Measurements from ENCODE around the gene PDK4. TPM values are rescaled to one million over a fixed set of nuclear protein-coding genes. Genes with fewer than 3 reads are reported as not detected.

The PDK4 gene
- total and polyA plus RNA-seq, 5 experiments from 2014 or later, result 1.7 to 2.2 TPM; not detected in 3

DNA sequence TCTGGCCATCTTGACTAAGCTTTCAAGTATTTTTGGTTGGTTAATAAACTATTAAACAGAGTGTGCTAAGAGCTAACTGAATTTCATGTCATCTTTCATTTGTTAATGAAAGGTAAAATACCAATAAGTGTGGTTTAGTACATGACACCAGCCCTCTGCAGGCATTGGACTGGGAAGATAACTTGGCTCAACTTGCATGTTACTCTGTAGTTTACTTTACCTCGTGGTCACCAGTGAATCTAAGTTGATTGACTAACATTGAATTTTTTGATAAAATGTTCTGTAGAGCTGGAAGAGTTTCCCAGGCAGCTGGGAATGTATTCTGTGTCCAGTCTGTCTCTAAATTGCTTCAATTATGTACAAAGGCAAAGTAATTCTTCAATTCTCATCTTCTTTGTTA, 60.7 kb downstream of the PDK4 start:
- no peak for DNase-seq
- POLR2A ChIA-PET, result no interaction called here
- peaks cover 5 to 12% (median 10%) of the 10 kb centered on the region in 5 donors for H3K27me3 Mint-ChIP-seq
- no peaks in the 10 kb centered on the region for H3K9me3 Mint-ChIP-seq
- no peaks in the 10 kb centered on the region for H3K4me1 Mint-ChIP-seq
- no peak for ATAC-seq
- no peak overlapping the region for H3K27ac Mint-ChIP-seq
- no peaks in the 10 kb centered on the region for H3K36me3 Mint-ChIP-seq
- no peak overlapping the region for H3K4me3 Mint-ChIP-seq

DNA sequence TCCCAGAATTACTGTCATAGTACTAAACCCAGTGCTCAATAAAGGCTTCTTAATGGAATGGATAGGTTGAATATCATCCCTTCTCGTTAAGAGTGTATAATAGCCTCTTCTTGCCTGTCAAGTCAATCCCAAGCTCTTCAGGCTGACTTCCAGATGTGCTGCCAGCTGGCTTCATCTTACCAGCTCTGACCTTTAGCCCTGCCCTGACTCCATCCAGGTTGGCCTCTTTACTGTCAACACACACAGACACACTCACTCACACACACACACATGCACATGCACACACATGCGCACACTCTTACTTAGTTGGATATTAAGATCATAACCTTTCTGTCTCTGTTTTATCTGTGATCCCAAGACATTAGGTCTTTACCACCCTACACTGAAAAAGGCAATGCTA, 61.5 kb downstream of the PDK4 start:
- Mint-ChIP-seq H3K27ac (no peak overlapping the region), H3K4me1 (no peaks in the 10 kb centered on the region), H3K27me3 (peaks cover 4 to 10% (median 9%) of the 10 kb centered on the region in 5 donors), H3K9me3 (no peaks in the 10 kb centered on the region), H3K36me3 (no peaks in the 10 kb centered on the region), H3K4me3 (no peak overlapping the region)
- POLR2A ChIA-PET, result no interaction called here
- ATAC-seq (no peak), DNase-seq (no peak)

Other genes with a start within 250 kb of the PDK4 start
- not detected for gene PON3, start 200.1 kb downstream of the PDK4 start, total RNA-seq
- gene PON3, start 200.1 kb downstream of the PDK4 start, polyA plus RNA-seq, result not detected
- gene PON2, start 161.5 kb downstream of the PDK4 start, total RNA-seq, result 10 to 100 TPM; 11.5 to 12.5 TPM
- 1 to 10 TPM; 1.9 to 2.6 (median 2.2) TPM for gene PON2, start 161.5 kb downstream of the PDK4 start, polyA plus RNA-seq
- not detected for gene ASB4, start 110.6 kb downstream of the PDK4 start, total RNA-seq
- gene ASB4, start 110.6 kb downstream of the PDK4 start, polyA plus RNA-seq, result not detected
- not detected for gene DYNC1I1, start 176.0 kb upstream of the PDK4 start, total RNA-seq
- gene DYNC1I1, start 176.0 kb upstream of the PDK4 start, polyA plus RNA-seq, result not detected

Measured in naive thymus-derived CD8-positive, alpha-beta T cell (primary cell).